Type B pancreatic cell (in vitro differentiated cells): ENCODE data around the gene CAPN5. TPM values are rescaled to one million over a fixed set of nuclear protein-coding genes. Genes with fewer than 3 reads are reported as not detected.

Experiments used
- DNase-seq: peaks from one replicate; pipeline ENCODE4 v3.0.0; 2021; ENCODE audit warnings: mixed read lengths; ENCODE audit not compliant: unreplicated experiment; ENCODE audit errors: extremely low spot score
- H3K27ac Mint-ChIP-seq: 2 replicates; pipeline ENCODE4 v1.8.0; 2021; ENCODE audit warnings: mild to moderate bottlenecking, mixed read lengths
- H3K27me3 Mint-ChIP-seq: 2 replicates; pipeline ENCODE4 v1.8.0; 2021; ENCODE audit warnings: mixed read lengths
- H3K36me3 Mint-ChIP-seq: 2 replicates; pipeline ENCODE4 v1.8.0; 2021; ENCODE audit warnings: mixed read lengths
- H3K4me1 Mint-ChIP-seq: one replicate; pipeline ENCODE4 v1.8.0; 2021; ENCODE audit warnings: mixed read lengths; ENCODE audit not compliant: unreplicated experiment
- H3K4me3 Mint-ChIP-seq: 2 replicates; pipeline ENCODE4 v1.8.0; 2021; ENCODE audit warnings: mild to moderate bottlenecking, mixed read lengths
- H3K9me3 Mint-ChIP-seq: 2 replicates; pipeline ENCODE4 v1.8.0; 2021; ENCODE audit warnings: mixed read lengths
- total RNA-seq: library from RNA; stranded (reverse); gene quantifications from 2 replicates; pipeline ENCODE4 v1.2.1, GENCODE V29; 2021; ENCODE audit warnings: low replicate concordance
- TF ChIP-seq, protein P1 (sequence below): fragments of 200-600 bp; sonication (generic); conservative IDR thresholded peaks from 2 replicates; pipeline ENCODE4 v1.5.0; 2021; ENCODE audit warnings: antibody characterized with exemption, mild to moderate bottlenecking

Gene CAPN5
- total RNA-seq, 1 donor from 2014 or later, result 18.8 TPM

DNA sequence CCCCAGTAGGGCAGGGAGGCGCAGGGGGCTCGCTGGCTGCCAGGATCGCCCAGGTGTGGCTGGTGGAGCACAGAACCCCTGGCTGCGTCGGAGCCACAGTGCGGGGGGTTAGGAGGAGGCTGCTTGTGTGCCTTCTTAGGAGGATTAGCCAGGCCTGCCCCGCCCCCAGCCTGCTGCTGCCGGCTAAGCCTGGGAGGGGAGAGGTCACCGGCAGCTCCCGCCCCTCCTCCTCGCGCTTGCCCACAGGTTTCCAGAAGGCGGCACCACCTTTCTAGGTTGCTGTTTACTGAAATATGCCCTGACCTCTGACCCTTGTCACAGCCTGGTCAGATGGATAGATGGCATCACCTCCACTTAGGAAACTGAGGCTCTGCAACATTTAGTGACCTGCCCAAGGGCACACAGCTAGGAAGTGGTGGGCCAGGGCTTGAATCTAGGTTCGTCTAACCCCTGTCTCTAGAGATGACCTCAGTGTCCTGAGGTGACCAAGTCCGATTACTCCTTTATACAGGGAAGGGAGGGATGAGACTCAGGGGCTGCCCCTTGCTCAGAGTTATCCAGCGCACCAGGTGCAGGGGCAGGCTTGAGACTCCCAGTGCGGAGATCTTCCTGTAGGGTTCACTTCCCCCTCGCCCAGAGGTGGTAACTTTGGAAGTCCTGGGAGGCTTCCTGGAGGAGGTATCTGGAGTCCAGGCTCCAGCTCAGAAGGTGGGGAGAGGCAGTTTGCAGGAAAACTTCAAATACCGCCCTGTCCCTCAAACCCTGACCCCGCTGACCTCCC lies 105.3 kb downstream of the CAPN5 start:
- TF ChIP-seq, protein P1, sequence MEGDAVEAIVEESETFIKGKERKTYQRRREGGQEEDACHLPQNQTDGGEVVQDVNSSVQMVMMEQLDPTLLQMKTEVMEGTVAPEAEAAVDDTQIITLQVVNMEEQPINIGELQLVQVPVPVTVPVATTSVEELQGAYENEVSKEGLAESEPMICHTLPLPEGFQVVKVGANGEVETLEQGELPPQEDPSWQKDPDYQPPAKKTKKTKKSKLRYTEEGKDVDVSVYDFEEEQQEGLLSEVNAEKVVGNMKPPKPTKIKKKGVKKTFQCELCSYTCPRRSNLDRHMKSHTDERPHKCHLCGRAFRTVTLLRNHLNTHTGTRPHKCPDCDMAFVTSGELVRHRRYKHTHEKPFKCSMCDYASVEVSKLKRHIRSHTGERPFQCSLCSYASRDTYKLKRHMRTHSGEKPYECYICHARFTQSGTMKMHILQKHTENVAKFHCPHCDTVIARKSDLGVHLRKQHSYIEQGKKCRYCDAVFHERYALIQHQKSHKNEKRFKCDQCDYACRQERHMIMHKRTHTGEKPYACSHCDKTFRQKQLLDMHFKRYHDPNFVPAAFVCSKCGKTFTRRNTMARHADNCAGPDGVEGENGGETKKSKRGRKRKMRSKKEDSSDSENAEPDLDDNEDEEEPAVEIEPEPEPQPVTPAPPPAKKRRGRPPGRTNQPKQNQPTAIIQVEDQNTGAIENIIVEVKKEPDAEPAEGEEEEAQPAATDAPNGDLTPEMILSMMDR, result no peak
- no peaks in the 10 kb centered on the region for H3K36me3 Mint-ChIP-seq
- H3K4me3 Mint-ChIP-seq, result no peak overlapping the region
- no peaks in the 10 kb centered on the region for H3K27me3 Mint-ChIP-seq
- no peak overlapping the region for H3K27ac Mint-ChIP-seq
- no peaks in the 10 kb centered on the region for H3K9me3 Mint-ChIP-seq
- peaks cover 18% of the 10 kb centered on the region for H3K4me1 Mint-ChIP-seq
- DNase-seq, result no peak

DNA sequence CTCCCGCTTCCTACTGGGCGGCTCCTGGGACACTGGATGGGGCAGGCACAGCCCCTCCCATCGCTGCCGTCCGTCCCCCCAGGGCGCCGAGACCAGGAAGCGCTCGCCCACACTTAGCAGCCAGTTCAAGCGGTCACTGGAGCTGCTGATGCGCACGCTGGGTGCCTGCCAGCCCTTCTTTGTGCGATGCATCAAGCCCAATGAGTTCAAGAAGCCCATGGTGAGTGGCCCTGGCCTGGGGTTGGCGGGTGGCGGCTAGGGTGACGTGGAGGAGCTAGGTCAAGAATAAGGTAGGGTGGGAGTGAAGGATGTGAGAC lies 105.9 kb downstream of the CAPN5 start:
- TF ChIP-seq, protein P1, result no peak
- Mint-ChIP-seq H3K4me1 (peaks cover 18% of the 10 kb centered on the region), H3K4me3 (no peak overlapping the region), H3K9me3 (no peaks in the 10 kb centered on the region), H3K27ac (no peak overlapping the region), H3K27me3 (no peaks in the 10 kb centered on the region), H3K36me3 (no peaks in the 10 kb centered on the region)
- no peak for DNase-seq

DNA sequence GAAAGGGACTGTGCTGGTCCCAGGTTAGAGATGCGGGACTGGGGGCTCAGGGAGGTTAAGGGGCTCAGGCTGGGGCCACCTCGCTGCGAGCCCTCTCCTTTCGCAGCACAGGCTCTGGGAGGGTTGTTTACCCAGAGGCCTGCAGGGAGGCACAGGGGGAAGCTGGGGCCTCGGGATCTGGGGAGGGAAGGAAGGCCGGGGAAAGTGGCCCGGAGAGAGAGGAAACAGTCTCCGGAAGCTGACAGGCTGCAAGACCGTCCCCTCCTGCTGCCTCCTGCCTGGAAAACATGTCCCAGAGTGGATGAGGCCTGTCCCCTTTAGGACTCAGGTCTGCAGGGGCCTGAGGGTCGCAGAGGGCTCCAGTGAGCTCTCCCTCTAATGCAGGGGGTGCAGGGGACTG lies 106.7 kb downstream of the CAPN5 start:
- Mint-ChIP-seq H3K27me3 (no peaks in the 10 kb centered on the region), H3K4me1 (peaks cover 18% of the 10 kb centered on the region), H3K9me3 (no peaks in the 10 kb centered on the region), H3K27ac (peak overlapping the region; percentile 32), H3K4me3 (no peak overlapping the region), H3K36me3 (no peaks in the 10 kb centered on the region)
- TF ChIP-seq, protein P1, result no peak
- no peak for DNase-seq

DNA sequence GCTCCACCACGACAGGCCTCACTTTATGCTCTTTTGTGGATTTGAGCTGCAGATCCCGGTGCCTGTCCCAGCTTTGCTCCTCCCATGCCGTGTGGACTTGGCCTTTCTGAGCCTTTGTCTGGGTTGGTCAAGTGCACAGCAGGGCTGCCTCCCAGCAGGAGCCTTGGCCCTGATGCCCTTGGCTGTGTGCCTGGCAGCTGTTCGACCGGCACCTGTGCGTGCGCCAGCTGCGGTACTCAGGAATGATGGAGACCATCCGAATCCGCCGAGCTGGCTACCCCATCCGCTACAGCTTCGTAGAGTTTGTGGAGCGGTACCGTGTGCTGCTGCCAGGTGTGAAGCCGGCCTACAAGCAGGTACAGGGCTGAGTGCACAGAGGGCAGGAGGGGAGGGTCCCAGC lies 107.8 kb downstream of the CAPN5 start:
- no peaks in the 10 kb centered on the region for H3K27me3 Mint-ChIP-seq
- H3K4me1 Mint-ChIP-seq, result peaks cover 18% of the 10 kb centered on the region
- no peak for DNase-seq
- TF ChIP-seq, protein P1, result no peak
- H3K27ac Mint-ChIP-seq, result peak overlapping the region; percentile 67
- no peaks in the 10 kb centered on the region for H3K36me3 Mint-ChIP-seq
- H3K4me3 Mint-ChIP-seq, result no peak overlapping the region
- H3K9me3 Mint-ChIP-seq, result no peaks in the 10 kb centered on the region

DNA sequence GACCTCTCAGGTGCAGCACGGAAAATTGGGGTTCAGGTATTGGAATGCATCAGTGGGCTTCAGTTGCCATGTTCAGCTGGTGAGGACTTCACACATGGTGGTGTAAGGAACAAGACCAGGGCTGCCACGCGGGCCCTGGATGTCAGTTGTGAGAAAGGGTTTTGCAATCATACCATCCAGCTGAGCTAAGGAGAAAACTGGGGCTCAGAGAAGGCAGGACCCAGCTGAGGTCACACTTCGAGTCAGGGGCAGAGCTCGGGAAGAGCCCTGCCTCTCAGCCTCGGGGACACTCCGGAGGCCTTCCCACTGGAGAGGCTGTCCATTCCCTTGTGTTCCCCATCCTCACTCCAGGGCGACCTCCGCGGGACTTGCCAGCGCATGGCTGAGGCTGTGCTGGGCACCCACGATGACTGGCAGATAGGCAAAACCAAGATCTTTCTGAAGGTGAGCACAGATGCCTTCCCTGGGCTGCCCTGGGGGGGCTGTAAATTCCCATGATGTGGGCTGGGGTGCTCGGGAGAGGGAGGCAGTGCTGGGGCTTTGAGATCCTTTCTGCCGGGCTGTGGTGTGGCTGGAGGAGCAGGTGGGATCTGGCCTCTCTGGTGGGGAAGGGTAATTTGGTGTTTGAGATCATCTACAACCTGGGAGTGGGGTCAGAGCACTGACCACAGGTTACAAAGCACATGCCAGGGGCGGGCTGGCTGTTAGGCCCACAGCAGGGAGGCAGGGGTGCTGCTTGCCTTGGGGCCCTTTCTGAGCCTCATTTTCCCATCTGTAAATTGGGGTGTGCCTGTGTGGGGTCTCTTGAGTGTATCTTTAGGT lies 108.5 kb downstream of the CAPN5 start:
- Mint-ChIP-seq H3K36me3 (no peaks in the 10 kb centered on the region), H3K4me3 (no peak overlapping the region), H3K4me1 (peaks cover 14% of the 10 kb centered on the region), H3K27me3 (no peaks in the 10 kb centered on the region), H3K27ac (no peak overlapping the region), H3K9me3 (no peaks in the 10 kb centered on the region)
- no peak for DNase-seq
- TF ChIP-seq, protein P1, result no peak

Other genes with a start within 250 kb of the CAPN5 start
- 25.7 and 39.3 TPM in 2 replicates for gene ACER3, start 206.1 kb upstream of the CAPN5 start, total RNA-seq
- 0.29 and 0.39 TPM in 2 replicates for gene B3GNT6, start 32.6 kb upstream of the CAPN5 start, total RNA-seq
- gene OMP, start 35.9 kb downstream of the CAPN5 start, total RNA-seq, result 0.86 and 0.94 TPM in 2 replicates
- gene MYO7A, start 61.3 kb downstream of the CAPN5 start, total RNA-seq, result 2.8 and 5.3 TPM in 2 replicates
- gene GDPD4, start 234.7 kb downstream of the CAPN5 start, total RNA-seq, result not detected in 2 replicates